ENCODE data around the gene KLHL3. TPM values are rescaled to one million over a fixed set of nuclear protein-coding genes. Genes with fewer than 3 reads are reported as not detected.

KLHL3 gene
- total RNA-seq, 6 experiments from 2014 or later = 0.25 to 1.3 (median 0.53) TPM

DNA sequence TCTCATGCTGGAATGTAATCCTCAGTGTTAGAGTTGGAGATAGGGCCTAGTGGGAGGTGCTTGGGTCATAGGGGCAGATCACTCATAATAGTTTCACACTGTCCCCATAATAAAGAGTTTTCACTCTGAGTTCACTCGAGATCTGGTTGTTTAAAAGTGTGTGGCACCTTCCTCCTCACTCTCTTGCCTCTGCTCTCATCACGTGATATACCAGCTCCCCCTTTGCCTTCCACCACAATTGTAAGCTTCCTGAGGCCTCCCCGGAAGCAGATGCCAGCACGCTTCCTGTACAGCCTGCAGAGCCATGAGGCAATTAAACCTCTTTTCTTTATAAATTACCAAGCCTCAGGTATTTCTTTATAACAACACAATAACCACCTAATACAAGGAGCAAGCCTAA is 3.8 kb upstream of the KLHL3 start:
- Mint-ChIP-seq H3K27ac (no peak overlapping the region), H3K9me3 (peaks cover 6% of the 10 kb centered on the region), H3K4me1 (ENCODE audit: low read depth) (0 out of 2 replicates have a peak, but pooled peaks cover 8% of the 10 kb centered on the region), H3K36me3 (ENCODE audit: low read depth) (no peaks in the 10 kb centered on the region), H3K4me3 (no peak overlapping the region), H3K27me3 (ENCODE audit: insufficient read depth) (peaks cover 10% of the 10 kb centered on the region)
- TF ChIP-seq, protein P1, sequence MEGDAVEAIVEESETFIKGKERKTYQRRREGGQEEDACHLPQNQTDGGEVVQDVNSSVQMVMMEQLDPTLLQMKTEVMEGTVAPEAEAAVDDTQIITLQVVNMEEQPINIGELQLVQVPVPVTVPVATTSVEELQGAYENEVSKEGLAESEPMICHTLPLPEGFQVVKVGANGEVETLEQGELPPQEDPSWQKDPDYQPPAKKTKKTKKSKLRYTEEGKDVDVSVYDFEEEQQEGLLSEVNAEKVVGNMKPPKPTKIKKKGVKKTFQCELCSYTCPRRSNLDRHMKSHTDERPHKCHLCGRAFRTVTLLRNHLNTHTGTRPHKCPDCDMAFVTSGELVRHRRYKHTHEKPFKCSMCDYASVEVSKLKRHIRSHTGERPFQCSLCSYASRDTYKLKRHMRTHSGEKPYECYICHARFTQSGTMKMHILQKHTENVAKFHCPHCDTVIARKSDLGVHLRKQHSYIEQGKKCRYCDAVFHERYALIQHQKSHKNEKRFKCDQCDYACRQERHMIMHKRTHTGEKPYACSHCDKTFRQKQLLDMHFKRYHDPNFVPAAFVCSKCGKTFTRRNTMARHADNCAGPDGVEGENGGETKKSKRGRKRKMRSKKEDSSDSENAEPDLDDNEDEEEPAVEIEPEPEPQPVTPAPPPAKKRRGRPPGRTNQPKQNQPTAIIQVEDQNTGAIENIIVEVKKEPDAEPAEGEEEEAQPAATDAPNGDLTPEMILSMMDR (IDR thresholded peaks at IDR 0.05) = no peak
- no peak for DNase-seq

DNA sequence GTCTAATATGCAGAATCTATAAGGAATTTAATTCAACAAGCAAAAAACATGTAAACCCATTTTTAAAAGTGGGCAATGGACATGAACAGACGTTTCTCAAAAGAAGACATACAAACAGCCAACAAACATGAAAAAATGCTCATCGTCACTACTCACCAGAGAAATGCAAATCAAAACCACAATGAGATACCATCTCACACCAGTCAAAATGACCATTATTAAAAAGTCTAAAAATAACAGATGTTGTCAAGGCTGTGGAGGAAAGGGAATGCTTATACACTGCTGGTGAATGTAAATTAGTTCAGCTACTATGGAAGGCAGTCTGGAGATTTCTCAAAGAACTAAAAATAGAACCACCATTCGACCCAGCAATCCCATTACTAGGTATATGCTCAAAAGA is 3.1 kb upstream of the KLHL3 start:
- Mint-ChIP-seq H3K4me1 (ENCODE audit: low read depth) (0 out of 2 replicates have a peak, but pooled peaks cover 8% of the 10 kb centered on the region), H3K4me3 (no peak overlapping the region), H3K27ac (no peak overlapping the region), H3K9me3 (peaks cover 6% of the 10 kb centered on the region), H3K27me3 (ENCODE audit: insufficient read depth) (peaks cover 13% of the 10 kb centered on the region), H3K36me3 (ENCODE audit: low read depth) (no peaks in the 10 kb centered on the region)
- no peak for DNase-seq
- TF ChIP-seq, protein P1 (IDR thresholded peaks at IDR 0.05) = no peak

DNA sequence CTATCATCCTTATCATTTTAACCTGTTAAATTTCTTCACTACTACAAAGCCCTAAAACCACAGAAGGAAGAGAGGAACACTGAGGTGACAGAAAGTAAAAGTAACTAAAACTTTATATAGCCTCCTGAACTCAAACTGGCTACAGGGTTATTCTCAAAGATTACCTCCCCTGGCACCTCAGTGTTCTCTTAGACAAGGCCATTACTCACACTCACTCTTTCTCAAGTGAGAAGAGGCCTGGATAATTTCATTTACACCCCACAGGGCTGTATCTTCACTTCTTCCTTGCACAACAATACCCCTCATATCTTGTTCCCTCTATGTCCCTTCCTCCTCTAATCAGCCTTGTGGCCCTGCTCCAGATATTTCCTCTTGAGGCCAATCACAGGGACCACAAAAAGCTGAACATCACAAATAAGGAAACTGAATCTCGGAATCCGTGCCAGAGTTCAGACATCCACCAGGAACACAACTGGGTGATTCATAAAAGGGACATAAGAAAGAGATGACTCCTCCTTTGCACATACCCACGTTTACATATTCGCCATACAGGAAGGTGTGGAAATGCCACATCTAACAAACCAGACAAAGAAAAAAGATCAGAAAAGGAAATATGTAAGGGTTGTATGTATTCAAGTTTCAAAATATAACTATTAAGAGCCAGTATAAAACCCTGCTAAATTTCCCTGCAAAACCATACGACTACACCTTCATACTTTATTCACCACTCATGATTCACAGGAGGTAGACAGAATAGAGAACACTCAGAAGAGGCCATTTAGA is 1.7 kb upstream of the KLHL3 start:
- no peak for DNase-seq
- H3K4me3 Mint-ChIP-seq = no peak overlapping the region

DNA sequence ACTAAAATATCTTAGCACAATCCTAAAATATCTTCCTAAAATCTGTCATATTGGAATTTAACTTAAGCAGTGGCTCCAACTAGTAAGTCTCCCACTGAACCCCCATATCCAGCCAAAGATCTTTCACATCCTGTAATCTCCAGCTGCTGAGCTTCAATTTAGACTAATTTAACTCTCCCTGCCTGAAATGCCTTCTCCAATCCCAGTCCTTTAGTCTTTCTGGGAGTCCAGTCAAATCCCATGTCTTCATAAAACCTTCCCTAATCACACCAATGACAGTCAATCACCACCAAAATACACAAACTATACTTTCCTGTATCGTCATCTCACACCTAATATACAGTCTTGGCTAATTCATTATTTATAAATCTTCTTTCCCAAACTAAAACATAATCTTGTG is 607 bp upstream of the KLHL3 start:
- TF ChIP-seq, protein P1 (IDR thresholded peaks at IDR 0.05) = no peak
- Mint-ChIP-seq H3K4me3 (no peak overlapping the region), H3K4me1 (ENCODE audit: low read depth) (peaks cover 9% of the 10 kb centered on the region; the same call in 1 of the 2 replicates), H3K27me3 (ENCODE audit: insufficient read depth) (peaks cover 15% of the 10 kb centered on the region), H3K36me3 (ENCODE audit: low read depth) (no peaks in the 10 kb centered on the region), H3K27ac (no peak overlapping the region), H3K9me3 (peaks cover 6% of the 10 kb centered on the region)
- DNase-seq = no peak

More for the DNA sequence above, 1.7 kb upstream of the KLHL3 start:
- H3K27me3 Mint-ChIP-seq (ENCODE audit: insufficient read depth) = peaks cover 14% of the 10 kb centered on the region
- no peak overlapping the region for H3K27ac Mint-ChIP-seq
- no peaks in the 10 kb centered on the region for H3K36me3 Mint-ChIP-seq (ENCODE audit: low read depth)
- H3K9me3 Mint-ChIP-seq = peaks cover 6% of the 10 kb centered on the region
- TF ChIP-seq, protein P1 (IDR thresholded peaks at IDR 0.05) = no peak
- H3K4me1 Mint-ChIP-seq (ENCODE audit: low read depth) = 0 out of 2 replicates have a peak, but pooled peaks cover 8% of the 10 kb centered on the region

DNA sequence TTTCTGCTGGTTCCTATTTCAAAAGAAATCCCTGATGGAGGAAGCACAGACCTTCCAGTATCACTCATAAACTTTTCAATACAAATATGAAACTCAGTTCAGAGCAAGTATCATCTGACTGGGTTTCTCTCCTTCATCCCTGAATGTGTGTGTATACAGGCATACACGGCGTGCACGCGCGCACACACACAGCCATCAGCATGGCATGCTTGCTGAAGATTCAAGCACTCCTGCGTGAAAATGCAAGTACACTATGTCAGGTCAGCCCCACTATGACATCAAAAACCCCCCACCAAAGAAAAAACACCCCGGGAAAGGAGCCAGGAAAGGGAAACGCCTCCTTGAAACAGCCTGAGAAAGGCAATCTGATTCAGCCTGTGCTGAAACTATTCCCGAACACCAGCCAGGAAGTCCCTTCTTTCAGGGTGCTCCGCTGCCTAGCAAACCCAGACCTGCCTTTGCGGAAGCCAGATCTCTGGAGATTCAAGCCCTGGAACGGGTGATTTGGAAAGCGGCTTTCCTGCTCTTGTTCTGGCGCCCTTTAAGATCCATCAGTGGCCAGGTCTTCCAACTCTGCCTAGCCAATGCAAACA is 831 bp downstream of the KLHL3 start:
- DNase-seq = no peak
- TF ChIP-seq, protein P1 (IDR thresholded peaks at IDR 0.05) = no peak

More for the DNA sequence above, 831 bp downstream of the KLHL3 start:
- Mint-ChIP-seq H3K36me3 (ENCODE audit: low read depth) (no peaks in the 10 kb centered on the region), H3K9me3 (peaks cover 6% of the 10 kb centered on the region), H3K27me3 (ENCODE audit: insufficient read depth) (peaks cover 15% of the 10 kb centered on the region), H3K27ac (no peak overlapping the region), H3K4me1 (ENCODE audit: low read depth) (peaks cover 24% of the 10 kb centered on the region), H3K4me3 (no peak overlapping the region)

All from HFFc6 (cell line).